ENCODE measurements around the gene CAPRIN1.

Gene CAPRIN1

DNA sequence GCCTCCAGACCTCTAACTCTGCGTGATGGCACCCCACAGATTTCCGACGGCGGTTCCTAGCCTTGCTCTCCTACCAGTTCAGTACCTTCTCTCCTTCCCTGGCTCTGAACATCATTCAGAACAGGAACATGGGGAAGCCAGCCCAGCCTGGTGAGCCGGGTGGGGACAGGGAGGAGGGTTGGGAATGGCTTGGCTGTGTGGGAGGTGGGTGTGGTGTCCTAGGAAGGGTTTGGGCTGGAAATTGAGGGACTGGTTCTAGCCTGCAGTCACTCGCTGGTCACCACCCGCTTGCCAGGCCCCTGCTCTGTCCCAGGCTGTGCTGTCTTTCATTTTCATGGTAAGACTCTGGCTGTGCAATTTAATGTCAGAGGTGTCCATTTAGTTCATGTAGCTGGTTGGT, 87.8 kb downstream of the CAPRIN1 start:
- in situ Hi-C loops (cut with MboI; ENCODE audit: low sequenced_read_pairs): no loop called here

DNA sequence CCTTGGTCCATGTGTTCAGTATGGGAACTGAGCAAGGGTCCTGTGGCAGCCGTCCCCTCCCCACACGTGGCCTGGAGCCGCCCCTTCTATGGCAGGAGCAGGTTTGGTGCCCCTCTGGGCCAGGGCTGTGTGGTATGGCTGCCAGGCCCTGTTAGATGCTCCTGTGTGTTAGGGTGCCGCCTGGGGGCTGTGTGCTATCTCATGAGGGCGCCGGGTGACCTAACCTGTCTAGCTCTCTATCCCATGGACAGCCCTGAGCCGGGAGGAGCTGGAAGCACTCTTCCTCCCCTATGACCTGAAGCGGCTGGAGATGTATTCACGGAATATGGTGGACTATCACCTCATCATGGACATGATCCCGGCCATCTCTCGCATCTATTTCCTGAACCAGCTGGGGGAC, 88.6 kb downstream of the CAPRIN1 start:
- in situ Hi-C loops (cut with MboI; ENCODE audit: low sequenced_read_pairs): no loop called here

DNA sequence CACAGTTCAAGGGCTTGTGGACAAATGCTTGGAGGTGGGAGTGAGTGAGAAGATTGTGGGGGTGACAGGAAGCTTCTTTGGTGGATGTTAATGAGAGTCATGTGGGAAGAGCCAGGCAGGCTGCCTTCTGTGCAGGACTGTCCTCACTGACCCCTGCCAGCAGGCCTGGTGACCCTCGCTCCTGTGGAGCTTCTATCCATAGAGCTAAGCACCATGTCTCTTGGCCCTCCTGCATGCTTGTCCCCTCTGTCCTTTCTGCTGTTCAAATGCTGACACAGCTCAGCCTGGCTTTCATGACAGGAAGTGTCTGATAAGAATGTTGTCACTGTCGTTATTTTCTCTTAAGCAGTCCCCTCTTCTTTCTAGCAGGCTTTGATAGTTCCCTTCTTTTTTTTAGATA, 91.5 kb downstream of the CAPRIN1 start:
- in situ Hi-C loops (cut with MboI; ENCODE audit: low sequenced_read_pairs): no loop called here

DNA sequence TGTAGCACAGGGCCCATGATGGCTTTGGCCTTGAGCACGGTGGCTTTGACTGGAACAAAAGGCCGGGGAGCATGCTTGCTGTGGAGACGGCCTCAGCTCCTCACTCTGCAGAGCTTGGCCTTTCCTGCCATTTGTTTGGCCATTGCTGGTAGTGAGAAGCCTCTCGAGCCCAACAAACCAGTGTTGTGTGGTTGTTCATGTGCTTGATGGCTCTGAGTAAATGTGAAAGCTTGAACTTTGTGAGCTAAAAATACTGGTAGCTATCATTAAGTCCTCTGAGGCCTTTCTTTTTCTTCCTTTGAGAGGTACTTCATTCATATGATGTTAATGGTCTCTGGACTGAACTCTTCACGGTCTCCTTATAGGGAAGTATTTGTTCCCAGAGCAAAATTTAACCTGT, 93.5 kb downstream of the CAPRIN1 start:
- in situ Hi-C loops (cut with MboI; ENCODE audit: low sequenced_read_pairs): no loop called here

DNA sequence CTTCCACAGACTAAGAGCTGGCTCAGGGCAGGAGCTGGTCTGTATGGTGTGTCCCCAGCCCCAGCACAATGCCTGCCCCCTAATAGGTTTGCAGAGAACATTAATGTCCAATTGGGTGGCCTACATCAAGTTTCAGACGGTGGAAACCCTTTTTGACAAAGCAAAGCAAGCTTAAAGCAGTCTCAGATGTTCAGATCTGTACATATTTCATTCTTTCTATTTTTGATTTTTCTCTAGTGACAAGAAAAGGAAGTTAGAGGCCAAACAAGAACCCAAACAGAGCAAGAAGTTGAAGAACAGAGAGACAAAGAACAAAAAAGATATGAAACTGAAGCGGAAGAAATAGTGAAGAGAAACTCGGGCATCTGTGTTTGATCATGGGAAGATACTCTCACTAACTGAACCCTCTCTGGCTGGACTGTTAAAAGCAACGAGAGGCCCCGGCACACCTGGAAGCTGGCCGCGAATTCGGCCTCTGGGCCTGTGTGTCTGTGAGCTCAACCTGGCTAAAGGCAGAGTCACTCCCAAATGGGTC, 94.4 kb downstream of the CAPRIN1 start:
- in situ Hi-C loops (cut with MboI; ENCODE audit: low sequenced_read_pairs): no loop called here

DNA sequence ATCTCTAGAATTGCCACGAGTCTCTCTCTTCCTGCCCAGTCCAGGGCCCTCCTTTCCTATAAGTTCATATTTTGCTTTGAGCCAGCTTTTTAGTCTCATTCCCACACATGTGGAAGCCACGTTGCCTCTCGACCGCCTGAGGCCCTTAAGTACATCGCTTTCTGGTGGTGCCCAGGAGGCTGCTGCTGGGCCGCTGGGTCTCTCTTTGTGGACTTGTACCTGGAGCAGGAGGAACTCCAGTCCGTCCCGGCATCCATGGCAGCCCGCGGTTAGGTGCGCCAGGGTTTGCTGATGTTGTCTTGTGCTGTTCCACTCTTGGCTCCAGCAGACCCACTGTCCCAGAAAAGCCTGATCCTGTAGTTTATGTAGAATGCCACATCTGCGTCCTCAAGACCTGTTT, 94.9 kb downstream of the CAPRIN1 start:
- in situ Hi-C loops (cut with MboI; ENCODE audit: low sequenced_read_pairs): no loop called here

DNA sequence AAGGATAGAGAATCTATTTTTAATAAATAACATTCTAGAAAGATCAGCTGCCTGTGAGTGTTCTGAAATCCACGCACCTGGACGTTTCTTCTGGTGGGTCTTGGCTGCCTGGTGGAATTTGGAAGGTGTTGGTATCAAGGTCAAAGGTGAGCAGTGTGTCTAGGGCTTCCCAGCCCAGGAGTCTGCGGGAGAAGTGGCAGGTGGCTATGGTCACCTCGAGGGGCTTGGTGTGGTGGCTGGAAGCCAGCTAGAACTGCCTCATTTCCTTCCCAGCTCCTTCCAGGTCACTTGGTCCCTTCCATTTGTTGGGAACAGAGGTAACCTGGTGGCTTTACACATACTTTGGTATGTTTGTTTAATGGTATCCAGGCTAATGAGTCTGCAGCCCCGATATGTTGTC, 95.3 kb downstream of the CAPRIN1 start:
- in situ Hi-C loops (cut with MboI; ENCODE audit: low sequenced_read_pairs): no loop called here

DNA sequence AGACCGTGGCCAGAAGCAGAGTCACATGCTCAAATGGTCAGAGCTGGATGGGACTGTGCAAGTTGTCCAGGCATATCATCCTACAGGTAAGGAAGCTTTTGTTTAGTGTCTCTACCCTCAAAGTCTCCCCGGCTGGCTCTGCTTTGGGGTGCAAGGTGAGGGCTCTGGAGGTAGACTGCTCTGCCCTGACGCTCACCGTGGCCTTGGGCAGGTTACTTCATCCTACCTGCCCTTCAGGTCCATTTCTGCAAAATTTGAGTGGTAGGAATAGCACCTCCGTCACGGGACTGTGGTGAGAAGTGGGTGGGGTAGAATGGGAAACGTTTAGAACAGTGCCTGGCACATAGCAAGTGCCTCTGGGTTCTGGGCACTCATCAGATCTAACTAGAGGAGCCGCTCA, 96.0 kb downstream of the CAPRIN1 start:
- in situ Hi-C loops (cut with MboI; ENCODE audit: low sequenced_read_pairs): no loop called here

DNA sequence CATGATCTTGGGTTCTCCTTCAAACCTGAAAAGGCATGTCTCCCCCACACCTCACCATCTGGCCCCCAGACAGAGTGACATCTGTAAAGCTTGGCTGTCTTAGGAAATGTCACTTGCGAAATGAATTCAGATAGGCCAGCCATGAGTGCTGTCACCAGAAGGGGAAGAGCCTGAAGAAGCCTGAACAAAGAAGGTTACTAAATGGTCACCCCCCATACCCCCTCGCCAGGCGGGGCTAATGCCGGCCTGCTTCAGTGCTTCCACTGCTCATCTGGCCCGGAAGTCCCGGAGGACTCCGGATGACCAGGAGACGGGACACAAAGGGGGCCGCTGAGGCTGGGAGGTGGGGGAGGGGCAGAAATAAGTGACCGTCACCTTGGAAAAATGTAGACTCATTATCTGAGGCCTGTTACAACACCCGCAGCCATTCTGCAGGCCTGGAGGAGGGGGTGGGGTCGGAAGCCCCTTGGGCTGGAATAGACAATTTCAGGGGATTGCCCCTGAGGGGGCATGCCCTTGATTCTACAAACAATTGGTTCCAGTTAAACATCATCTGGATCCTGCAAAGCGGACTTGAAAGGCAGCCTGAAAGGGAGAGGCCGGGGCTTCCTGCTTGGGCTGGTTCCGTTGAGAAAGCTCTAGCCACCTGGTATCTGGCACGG, 97.1 kb downstream of the CAPRIN1 start:
- in situ Hi-C loops (cut with MboI; ENCODE audit: low sequenced_read_pairs): no loop called here

DNA sequence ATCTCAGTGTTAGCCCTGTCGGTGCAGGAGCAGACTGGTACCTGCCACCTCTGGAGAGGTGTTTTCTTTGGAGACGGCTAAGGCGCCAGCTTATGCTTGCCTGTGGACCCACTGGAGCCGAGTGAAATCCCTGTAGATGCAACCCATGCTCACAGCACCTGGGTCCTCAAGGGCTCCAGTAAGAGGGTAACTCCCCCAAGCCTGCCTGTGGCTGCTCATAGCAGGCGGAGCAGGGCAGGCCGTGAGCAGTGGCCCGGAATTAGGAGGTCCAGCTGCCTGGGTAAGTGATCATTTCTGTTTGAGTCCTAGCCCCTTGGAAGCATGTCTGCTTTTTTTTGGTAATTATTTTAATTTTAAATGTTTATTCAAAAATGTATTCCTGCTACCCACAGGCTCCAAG, 97.7 kb downstream of the CAPRIN1 start:
- in situ Hi-C loops (cut with MboI; ENCODE audit: low sequenced_read_pairs): no loop called here

DNA sequence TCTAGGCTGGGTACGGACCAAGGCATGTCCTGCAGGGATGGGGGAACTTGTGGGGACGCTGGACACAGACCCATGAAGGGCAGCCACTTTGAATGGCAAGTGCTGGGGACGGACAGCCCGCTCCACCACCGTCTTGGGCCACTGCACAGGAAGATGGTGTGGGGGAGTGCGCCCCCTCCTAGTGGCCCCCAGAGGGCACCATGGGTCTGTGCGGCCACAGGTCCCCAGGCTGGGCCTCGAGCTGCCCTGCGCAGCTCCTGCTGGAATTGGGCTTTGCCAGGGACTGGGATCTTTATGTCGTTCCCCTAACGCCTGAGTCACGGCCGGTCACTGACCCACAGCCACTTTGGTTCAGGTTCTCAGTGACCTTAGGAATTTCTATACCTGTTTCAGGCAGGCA, 98.3 kb downstream of the CAPRIN1 start:
- in situ Hi-C loops (cut with MboI; ENCODE audit: low sequenced_read_pairs): loop anchor here (25.0 kb wide), 2 partner anchors 338 to 738 kb away; no protein-coding TSS in a partner anchor

DNA sequence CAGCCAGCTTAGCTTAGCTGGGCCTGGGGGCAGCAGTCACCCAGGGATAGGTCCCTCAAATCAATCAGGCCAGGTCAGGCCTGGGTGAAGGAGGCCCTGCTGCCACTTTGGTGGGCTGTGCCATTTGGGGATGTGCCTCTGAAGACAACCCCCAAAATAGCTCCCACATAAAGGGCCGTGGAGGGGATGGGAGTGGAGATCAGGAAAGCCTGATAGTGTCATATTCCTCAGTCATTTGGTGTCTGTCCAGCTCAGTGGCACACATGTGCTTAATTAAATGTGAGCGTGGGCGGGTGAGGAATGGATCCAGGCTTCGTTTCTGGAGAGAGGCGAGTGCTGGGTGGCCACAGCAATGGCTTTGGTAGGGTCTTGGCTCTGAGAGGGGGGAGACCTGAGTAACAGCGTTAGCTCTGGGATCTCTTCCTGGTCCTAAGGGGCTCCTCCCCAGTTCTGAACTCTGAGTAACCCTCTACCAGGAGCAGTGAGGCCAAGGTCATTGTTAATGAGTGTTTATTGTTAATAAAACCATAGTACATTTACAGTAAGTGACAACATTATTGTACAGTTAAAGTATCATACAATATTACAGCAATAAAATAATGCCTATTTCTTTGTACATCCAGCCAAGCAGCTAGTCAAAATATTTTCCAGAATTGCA, 99.1 kb downstream of the CAPRIN1 start:
- in situ Hi-C loops (cut with MboI; ENCODE audit: low sequenced_read_pairs): loop anchor here (25.0 kb wide), 2 partner anchors 337 to 737 kb away; no protein-coding TSS in a partner anchor

All from HL-60/S4 treated with retinoic acid at 250 ng/mL for 4 days and 3 days (cell line).